ENCODE results near the gene PROCA1. TPM values are rescaled to one million over a fixed set of nuclear protein-coding genes. Genes with fewer than 3 reads are reported as not detected.

PROCA1 gene
- total RNA-seq, 2 experiments from 2014 or later, result 5.0 to 5.1 TPM

DNA sequence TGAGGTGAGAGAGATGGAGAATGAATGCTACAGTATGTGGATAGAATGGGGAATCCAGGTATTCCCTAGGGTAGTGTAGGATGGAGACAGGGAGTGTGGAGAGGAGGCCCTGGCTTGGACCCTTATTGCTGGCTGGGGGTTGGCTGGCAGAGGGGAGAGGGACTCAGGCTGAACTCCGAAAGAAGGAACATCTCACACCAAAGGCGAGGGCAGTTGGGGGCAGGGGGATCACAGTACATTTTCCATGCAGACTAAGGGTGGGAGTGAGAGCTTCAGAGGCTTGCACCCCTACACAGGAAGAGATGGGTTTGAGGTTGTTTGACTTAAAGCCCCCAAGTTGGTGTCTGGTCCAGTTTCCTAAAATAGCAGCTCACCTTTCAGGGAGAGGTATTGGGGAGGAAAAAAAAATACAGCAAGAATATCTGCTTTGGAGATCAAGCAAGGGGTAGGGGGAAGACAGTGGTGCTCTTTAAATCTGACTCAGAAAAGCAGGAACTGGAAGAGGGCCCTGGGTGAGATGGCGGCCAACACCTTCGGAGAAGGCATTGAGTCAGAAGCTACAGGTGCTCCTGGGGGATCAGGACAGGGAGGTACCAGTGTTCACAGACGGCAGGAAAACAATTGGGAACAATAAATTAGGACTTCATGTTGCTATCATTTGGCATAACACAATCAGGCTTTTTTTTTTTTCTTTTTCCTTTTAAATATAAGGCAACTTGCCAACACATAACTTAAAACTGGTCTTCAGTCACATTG lies 44.5 kb upstream of the PROCA1 start:
- peaks cover 16% of the 10 kb centered on the region for H3K36me3 Mint-ChIP-seq (ENCODE audit: low read depth)
- no peaks in the 10 kb centered on the region for H3K9me3 Mint-ChIP-seq
- POLR2A ChIA-PET, result interaction anchor here (0.6 to 2.6 kb wide), 3 partner anchors 10 to 217 kb away, joined by 3 to 10 read pairs (median 3); no protein-coding TSS in a partner anchor
- CTCF ChIA-PET, result interaction anchor here (1.4 kb wide), 1 partner anchor 30 kb away, joined by 8 read pairs; the partner anchor contains the start of gene TLCD1
- H3K4me3 Mint-ChIP-seq, result no peak overlapping the region
- DNase-seq (no peak), ATAC-seq (no peak)
- no peak overlapping the region for H3K27ac Mint-ChIP-seq
- TF ChIP-seq, protein P1, sequence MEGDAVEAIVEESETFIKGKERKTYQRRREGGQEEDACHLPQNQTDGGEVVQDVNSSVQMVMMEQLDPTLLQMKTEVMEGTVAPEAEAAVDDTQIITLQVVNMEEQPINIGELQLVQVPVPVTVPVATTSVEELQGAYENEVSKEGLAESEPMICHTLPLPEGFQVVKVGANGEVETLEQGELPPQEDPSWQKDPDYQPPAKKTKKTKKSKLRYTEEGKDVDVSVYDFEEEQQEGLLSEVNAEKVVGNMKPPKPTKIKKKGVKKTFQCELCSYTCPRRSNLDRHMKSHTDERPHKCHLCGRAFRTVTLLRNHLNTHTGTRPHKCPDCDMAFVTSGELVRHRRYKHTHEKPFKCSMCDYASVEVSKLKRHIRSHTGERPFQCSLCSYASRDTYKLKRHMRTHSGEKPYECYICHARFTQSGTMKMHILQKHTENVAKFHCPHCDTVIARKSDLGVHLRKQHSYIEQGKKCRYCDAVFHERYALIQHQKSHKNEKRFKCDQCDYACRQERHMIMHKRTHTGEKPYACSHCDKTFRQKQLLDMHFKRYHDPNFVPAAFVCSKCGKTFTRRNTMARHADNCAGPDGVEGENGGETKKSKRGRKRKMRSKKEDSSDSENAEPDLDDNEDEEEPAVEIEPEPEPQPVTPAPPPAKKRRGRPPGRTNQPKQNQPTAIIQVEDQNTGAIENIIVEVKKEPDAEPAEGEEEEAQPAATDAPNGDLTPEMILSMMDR (IDR thresholded peaks at IDR 0.05), result no peak
- H3K4me1 Mint-ChIP-seq (ENCODE audit: low read depth), result peaks cover 3% of the 10 kb centered on the region
- intact Hi-C loops (cut with micrococcal nuclease), result no loop called here
- H3K27me3 Mint-ChIP-seq, result no peaks in the 10 kb centered on the region

DNA sequence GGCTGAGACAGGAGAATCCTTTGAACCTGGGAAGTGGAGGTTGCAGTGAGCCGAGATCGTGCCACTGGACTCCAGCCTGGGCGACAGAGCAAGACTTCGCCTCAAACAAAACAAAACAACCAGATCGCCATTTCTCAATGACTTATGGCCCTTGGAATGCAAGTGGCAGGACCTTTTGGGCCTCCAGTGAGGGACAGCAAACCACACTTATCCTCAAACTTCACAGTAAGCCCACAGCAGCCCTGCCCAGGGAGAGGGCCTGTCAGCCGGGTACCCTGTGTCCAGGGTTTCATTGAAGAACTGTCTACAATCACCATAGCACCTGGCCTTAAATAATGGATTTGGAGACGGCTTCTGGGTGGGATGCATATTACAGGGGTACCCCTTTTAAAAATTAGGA lies 43.8 kb upstream of the PROCA1 start:
- DNase-seq, result no peak

DNA sequence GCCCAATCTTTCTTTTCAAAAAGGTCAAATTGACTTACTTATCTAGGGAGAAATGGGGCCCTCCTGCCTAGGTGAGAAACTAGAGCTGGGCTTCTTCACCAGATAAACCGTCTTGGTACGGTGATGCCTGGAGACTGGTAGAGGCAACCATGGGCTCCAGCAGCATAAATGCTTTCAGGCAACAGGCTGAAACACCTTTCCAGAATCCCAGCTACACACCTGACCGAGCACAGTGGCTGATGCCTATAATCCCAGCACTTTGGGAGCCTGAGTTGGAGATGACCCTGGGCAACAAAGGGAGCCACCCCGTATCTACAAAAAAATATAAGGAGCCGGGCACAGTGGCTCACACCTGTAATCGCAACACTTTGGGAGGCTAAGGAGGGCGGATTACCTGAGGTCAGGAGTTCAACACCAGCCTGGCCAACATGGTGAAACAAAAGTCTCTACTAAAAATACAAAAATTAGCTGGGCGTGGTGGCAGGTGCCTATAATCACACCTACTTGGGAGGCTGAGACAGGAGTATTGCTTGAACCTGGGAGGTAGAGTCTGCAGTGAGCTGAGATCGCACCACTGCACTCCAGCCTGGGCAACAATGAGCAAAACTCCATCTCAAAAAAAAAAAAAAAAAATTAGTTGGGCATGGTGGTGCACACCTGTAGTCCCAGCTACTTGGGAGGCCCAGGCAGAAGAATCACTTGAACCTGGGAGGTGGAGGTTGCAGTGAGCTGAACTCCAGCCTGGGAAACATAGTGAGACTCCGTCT lies 40.1 kb upstream of the PROCA1 start:
- Mint-ChIP-seq H3K9me3 (no peaks in the 10 kb centered on the region), H3K27ac (no peak overlapping the region), H3K4me1 (ENCODE audit: low read depth) (peaks cover 36% of the 10 kb centered on the region), H3K36me3 (ENCODE audit: low read depth) (peaks cover 36% of the 10 kb centered on the region), H3K27me3 (no peaks in the 10 kb centered on the region), H3K4me3 (no peak overlapping the region)
- ChIA-PET POLR2A (interaction anchor here (0.8 to 20.7 kb wide), 9 partner anchors 10 to 174 kb away, joined by 3 to 480 read pairs (median 4); partner anchors contain the start of genes NEK8, RPL23A and TLCD1), CTCF (interaction anchor here (0.6 to 17.1 kb wide), 15 partner anchors 8 to 175 kb away, joined by 3 to 609 read pairs (median 3); partner anchors contain the start of genes BLTP2, DHRS13, FAM222B and NEK8)
- ATAC-seq (no peak), DNase-seq (no peak)
- intact Hi-C loops (cut with micrococcal nuclease), result no loop called here
- TF ChIP-seq, protein P1 (IDR thresholded peaks at IDR 0.05), result no peak

More for the DNA sequence above, 43.8 kb upstream of the PROCA1 start:
- H3K4me3 Mint-ChIP-seq, result no peak overlapping the region
- CTCF ChIA-PET, result interaction anchor here (7.9 kb wide), 1 partner anchor 8 kb away, joined by 109 read pairs; no protein-coding TSS in a partner anchor
- H3K27me3 Mint-ChIP-seq, result no peaks in the 10 kb centered on the region
- peaks cover 19% of the 10 kb centered on the region for H3K36me3 Mint-ChIP-seq (ENCODE audit: low read depth)
- no peak for ATAC-seq
- POLR2A ChIA-PET, result no interaction called here
- intact Hi-C loops (cut with micrococcal nuclease), result no loop called here
- TF ChIP-seq, protein P1 (IDR thresholded peaks at IDR 0.05), result no peak
- H3K4me1 Mint-ChIP-seq (ENCODE audit: low read depth), result peaks cover 6% of the 10 kb centered on the region
- no peaks in the 10 kb centered on the region for H3K9me3 Mint-ChIP-seq
- H3K27ac Mint-ChIP-seq, result no peak overlapping the region

DNA sequence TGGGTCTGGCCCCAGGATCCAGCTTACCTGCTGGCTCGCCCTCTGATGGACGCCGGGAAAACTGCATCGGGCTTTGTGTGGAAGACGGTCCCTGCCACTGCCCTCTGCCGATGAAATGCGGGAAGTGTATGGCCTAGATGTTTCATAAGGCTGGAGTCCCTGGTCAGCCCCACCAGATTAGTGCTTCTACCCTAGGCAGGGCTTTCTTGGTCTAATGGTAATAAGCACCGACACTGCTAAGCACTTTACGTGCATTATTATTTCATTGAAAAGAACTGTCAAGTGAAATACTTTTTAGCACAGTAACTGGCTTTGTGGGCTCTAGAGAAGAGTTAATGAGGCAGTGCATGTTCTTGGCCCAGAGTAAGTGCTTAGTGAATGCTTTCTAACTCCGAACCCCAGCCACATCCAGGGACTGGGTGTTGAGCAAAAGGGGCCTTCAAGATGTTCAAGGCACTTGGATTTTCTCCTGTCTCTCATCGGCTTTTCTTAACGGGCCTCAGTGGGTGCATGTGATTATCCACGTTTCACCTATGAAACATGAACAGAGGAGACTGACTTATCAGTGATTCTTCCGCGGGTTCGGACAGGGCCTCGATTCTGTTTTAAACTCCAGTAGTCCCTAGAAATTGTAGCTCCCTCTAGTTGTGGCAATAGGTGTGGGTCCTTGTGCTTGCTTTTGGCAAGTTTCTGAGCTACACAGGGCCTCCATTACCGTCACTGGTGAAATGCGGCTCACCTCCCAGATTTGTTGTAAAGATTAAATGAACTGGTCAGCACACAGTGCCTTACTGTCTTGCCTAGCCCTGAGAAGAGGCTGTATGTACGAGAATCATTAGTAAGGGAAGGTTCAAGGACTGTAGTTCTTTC lies 38.7 kb upstream of the PROCA1 start:
- TF ChIP-seq, protein P1 (IDR thresholded peaks at IDR 0.05), result peak; percentile 100
- Mint-ChIP-seq H3K27ac (peak overlapping the region; percentile 38), H3K4me3 (no peak overlapping the region), H3K36me3 (ENCODE audit: low read depth) (peaks cover 46% of the 10 kb centered on the region), H3K27me3 (no peaks in the 10 kb centered on the region), H3K4me1 (ENCODE audit: low read depth) (peaks cover 46% of the 10 kb centered on the region), H3K9me3 (no peaks in the 10 kb centered on the region)
- CTCF ChIA-PET, result interaction anchor here (0.6 to 17.1 kb wide), 34 partner anchors 11 to 201 kb away, joined by 3 to 609 read pairs (median 4); partner anchors contain the start of genes BLTP2, FAM222B, NEK8 and PHF12
- intact Hi-C loops (cut with micrococcal nuclease), result loop anchor here (1.0 kb wide), 1 partner anchor 23 kb away; no protein-coding TSS in a partner anchor
- ATAC-seq, result peak; percentile 93
- POLR2A ChIA-PET, result interaction anchor here (0.7 to 20.7 kb wide), 9 partner anchors 12 to 724 kb away, joined by 3 to 480 read pairs (median 3); partner anchors contain the start of genes NEK8, PROCA1, RPL23A and TLCD1
- DNase-seq, result peak; percentile 98
